UCSD-AML1 (cell line): ENCODE results near the gene ZFAND2B.

Experiments
- DNase-seq: peaks from one replicate; lab custom pipeline; 2025; ENCODE audit not compliant: unreplicated experiment; lab: John Stamatoyannopoulos, UW

Gene ZFAND2B

DNA sequence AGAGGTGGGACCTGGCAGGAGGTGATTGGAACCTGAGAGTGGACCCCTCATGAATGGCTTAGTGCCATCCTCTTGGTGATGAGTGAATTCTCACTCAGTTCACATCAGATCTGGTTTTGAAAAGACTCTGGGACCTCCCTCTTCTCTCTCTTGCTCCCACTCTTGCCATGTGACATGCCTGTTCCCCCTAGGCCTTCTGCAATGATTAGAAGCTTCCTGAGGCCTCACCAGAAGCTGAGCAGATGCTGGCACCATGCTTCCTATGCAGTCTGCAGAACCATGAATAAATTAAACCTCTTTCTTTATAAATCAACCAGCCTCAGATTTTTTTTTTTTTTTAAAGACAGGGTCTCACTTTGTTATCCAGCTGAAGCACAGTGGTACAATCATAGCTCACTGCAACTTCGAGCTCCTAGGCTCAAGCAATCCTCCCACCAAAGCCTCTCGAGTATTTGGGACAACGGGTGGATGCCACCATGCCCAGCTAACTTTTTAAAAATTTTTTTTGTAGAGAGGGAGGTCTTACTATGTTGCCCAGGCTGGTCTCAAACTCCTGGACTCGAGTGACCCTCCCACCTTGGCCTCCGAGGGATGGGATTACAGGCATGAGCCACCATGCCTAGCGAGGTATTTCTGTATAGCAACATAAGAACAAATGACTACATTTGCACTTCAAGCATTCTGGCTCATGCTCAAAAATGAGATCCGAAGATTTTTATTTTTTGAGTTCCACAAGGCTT lies 2.0 kb upstream of the ZFAND2B start:
- DNase-seq: no peak

DNA sequence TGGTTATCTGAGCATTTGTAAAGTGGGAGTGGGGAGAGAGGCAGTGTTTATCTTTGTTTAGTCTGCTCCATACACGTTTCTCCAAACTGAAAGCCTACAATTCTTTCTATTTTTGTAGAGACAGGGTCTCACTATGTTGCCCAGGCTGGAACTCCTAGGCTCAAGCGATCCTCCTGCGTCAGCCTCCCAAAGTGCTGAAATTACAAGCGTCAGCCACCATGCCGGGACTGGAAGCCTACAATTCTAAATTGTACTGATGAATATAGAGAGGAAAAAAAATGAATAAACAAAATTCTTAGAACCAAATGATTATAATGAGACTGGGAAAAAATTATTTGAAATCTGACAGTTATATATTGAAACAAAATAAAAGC lies 1.4 kb upstream of the ZFAND2B start:
- DNase-seq: no peak

- no peak for DNase-seq
Observed at GRCh38 chr2:219205981-219206327, 628 bp upstream of the ZFAND2B start.

DNA sequence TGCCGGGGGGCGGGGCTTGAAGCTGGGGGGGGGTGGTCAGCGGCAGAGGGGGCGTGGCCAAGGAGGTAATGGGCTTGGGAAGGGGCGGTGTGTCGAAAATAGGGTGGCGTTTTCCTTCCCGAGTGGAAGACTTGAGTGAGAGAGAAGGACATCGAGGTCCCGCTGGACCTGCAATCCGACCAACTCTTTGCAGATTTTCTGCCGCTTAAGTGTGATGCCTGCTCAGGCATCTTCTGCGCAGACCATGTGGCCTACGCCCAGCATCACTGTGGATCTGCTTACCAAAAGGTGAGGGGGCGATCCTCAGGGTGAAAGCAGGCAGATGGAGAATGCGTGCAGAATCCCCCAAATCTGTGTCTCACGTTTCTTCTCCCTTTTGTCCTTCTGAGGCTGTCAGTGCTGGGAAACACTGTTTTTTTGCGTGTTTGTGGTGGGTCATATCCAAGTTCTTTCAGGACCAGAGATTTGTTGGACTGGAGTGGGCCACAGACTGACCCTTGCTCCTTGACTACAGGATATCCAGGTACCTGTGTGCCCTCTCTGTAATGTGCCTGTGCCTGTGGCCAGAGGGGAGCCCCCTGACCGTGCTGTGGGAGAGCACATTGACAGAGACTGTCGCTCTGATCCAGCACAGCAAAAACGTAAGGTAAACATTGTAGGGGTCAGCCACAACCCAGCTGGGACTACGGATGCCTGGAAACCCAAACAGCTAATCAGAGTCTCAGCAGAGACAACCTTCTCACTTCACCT lies 727 bp downstream of the ZFAND2B start:
- no peak for DNase-seq

- DNase-seq: no peak
Observed at GRCh38 chr2:219207884-219208740, 1.5 kb downstream of the ZFAND2B start.

DNA sequence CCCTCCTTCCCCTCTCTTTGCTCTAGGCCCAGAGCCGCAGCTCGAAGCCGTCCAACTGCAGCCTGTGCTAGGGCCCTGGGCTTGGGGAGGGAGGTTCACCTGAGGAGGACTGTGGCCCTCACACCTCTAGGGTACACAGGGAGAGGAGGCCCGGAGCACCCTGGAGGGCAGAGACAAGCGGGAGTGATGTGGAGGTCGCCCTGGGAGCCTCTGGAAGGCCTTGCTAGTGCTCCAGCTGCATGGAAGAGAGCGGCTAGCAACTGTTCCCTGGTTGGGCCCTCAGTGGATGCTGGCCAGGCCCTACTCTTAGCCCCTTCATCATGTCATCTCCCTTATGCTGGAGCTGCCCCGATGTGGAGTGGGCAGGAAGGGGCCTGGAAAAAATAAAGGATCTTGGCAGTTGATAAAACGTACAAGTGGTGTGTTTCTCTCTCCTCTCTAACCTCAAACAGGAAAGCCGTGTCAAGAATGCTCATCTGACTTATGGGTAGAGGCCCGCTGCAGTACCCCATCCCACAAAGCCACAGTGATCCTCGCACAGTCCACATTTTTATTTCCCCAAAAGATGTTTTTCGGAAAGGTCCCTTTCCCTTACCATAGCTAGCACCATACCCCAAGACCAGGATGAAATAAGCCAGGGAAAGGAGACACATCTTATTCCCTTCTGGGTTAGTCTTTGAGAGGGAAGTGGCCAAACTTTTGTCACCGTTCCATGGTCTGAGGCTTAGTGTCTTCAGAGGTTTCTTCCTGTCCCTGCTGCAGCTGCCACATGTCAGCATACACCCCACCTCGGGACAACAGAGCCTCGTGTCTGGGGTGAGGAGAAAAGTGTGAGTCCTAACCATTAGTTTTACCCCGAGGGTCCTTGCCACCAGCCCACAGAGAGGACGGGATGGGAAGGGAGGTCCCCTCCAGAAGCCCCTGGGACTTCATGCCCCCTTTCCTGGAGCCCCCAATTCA lies 2.9 kb downstream of the ZFAND2B start:
- DNase-seq: peak; percentile 50

DNA sequence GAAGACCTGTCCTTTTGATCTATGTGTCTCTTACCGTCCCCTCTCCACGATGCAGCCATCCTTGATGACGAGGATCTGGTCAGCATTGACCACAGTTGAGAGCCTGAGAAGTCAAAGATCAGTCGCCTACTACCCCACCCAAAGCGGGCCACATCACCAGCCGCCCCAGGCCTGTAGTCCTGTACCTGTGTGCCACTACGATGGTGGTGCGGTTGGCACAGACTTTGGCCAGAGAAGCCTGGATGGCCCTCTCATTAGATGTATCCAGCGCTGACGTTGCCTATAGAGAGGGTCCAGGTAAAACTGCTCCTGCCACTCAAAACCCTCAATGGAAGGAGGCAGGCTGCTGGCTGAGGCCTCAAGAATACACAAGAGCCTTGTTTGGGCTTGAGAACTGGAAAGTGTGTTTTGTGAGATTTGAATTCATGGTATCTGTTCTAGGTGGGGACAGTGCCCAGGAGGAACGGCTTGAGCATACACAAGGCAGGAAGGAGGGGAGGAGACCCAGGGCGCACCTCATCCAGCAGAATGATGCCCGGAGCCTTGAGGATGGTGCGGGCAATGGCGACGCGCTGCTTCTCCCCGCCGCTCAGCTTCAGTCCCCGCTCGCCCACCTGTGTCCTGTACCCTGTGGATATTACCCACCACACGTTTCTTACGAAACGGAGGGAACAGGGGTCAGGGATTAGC lies 3.8 kb downstream of the ZFAND2B start:
- DNase-seq: no peak

- DNase-seq: no peak
Observed at GRCh38 chr2:219210886-219211362, 4.3 kb downstream of the ZFAND2B start.

DNA sequence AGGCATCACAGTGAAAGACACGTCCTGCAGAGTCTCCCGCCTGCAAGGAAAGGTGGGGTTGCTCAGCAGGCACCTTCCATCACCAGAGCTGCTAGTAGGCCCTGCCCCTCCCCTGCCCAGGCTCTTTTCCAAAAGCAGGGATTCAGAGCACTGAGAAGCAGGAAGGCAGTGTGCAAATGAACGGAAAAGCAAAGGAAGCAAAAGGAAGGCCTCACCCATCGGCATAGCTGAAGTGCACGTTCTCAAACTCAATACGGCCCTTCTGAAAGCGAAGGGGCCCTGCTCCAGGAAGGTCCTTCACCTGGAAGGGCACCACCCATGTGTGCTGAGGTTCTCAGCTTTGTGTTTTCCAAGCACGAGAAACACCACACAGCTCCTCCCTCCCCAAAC lies 6.4 kb downstream of the ZFAND2B start:
- no peak for DNase-seq

GRCh38 chr2:219213486-219214071 lies 7.0 kb downstream of the ZFAND2B start:
- DNase-seq: no peak

- no peak for DNase-seq
Observed at GRCh38 chr2:219214141-219214540, 7.6 kb downstream of the ZFAND2B start.

DNA sequence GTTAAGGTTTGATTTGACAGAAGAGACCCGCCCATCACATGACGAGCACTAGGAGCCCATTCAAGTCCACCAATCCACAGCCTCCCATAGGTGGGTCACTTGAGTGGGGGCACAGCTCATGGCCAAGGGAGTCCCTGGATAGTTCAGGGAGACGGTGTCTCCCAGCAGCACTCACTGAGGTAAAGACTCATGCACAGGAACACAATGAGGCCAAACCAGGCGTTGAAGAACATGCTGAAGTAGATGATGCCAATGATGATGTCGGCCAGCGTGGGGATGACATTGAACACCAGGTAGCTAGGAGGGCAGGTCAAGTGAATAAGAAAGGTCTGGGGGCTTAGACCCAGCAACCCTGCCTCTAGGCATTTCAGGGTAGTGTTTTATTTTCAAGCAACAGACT lies 8.2 kb downstream of the ZFAND2B start:
- DNase-seq: no peak

- no peak for DNase-seq
Observed at GRCh38 chr2:219215871-219216534, 9.4 kb downstream of the ZFAND2B start.

- no peak for DNase-seq
Observed at GRCh38 chr2:219216535-219216915, 9.9 kb downstream of the ZFAND2B start.

GRCh38 chr2:219218217-219218731 lies 11.7 kb downstream of the ZFAND2B start:
- DNase-seq: no peak

GRCh38 chr2:219218732-219219701 lies 12.4 kb downstream of the ZFAND2B start, which contains the start of gene ABCB6:
Gene ABCB6, minus strand, starts transcription at chr2:219218958. Its CDS starts 285 bp downstream, at chr2:219218673.
- no peak for DNase-seq

- DNase-seq: no peak
Observed at GRCh38 chr2:219219784-219220532, 13.4 kb downstream of the ZFAND2B start.
